GM19240 (cell line): ENCODE data around the gene RASEF.

Experiments used
- DNase-seq: peaks from one replicate; pipeline ENCODE4 v3.0.0; 2011; ENCODE audit warnings: low spot score; ENCODE audit not compliant: insufficient read length

RASEF gene

DNA sequence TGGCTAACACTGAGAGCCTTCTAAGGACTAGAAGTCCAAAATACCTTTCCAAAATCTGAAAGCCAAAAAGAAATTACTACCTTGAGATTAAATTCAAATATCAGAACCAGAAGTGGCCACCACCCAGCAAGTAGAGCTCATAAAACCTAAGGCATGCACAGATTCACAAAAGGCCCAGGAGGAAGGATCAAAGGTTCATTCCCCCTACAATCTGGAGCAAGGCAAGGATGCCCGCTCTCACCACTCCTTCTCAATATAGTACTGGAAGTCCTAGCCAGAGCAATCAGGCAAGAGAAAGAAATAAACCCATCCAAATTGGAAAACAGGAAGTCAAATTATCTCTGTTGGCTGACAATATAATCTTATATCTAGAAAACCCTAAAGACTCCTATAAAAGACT, 6.0 kb downstream of the RASEF start:
- DNase-seq: no peak

- DNase-seq: no peak
Measured at GRCh38 chr9:83056174-83056573, 6.8 kb downstream of the RASEF start.

GRCh38 chr9:83047839-83048775, 14.8 kb downstream of the RASEF start:
- DNase-seq: no peak

- DNase-seq: no peak
Measured at GRCh38 chr9:83043597-83043996, 19.3 kb downstream of the RASEF start.

DNA sequence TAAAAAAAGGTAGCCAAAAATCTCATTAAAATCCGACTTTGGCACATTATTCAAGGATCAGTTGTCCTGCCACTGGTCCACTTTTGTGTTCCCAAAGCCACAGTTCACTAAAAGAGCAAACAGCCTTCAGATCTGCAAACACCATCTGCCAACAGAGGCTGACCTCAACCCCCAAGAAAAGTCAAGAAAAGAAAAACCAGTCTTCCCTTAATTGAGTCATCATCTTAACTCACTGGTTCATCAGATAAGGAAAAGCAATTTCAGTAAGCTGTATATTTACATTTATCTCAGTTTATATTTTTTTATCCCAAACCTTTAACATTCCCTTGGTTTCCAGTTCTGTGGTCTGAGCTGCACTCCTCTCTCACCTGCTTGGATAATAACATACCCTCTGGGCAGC, 21.2 kb downstream of the RASEF start:
- DNase-seq: no peak

DNA sequence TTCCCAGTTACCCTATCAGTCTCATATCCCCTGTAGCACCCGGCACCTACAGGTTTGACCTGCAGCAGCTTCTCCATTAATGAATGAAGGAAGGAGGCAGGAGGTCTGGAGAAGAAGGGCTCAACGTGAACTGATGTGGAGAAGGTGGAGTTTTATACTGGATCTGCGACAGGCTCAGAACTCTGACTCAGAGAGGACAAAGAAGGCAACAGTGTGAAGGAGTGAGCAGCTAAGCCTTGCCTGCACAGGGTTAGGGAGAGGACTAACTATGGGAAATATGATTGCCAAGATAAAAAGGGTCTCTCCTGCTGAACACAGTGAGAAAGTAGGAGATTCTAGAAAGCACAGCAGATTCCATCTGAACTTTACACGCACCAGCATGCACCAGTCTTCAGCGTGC, 23.6 kb downstream of the RASEF start:
- no peak for DNase-seq

GRCh38 chr9:83036043-83036442, 26.9 kb downstream of the RASEF start:
- DNase-seq: no peak

- DNase-seq: no peak
Measured at GRCh38 chr9:83035143-83035542, 27.8 kb downstream of the RASEF start.

- DNase-seq: no peak
Measured at GRCh38 chr9:83034587-83034986, 28.4 kb downstream of the RASEF start.

DNA sequence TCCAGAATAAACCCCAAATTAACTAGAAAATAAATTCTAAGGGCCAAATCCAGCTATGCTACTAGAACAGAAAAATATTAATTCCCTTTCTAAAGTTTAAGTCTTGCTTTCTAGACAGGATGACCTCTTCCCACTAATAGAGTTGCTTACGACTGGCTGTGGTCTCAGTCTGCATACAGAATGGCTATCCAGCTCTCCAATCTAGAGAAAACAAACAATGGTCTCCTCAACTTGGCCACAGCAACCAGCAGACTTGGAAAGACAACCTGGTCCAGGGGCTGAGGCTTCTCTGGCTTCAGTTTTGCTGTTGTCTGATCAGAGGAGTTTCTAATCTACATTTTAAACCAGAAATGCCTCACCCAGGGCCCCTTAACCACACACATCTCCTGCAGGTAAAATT, 28.9 kb downstream of the RASEF start:
- no peak for DNase-seq

DNA sequence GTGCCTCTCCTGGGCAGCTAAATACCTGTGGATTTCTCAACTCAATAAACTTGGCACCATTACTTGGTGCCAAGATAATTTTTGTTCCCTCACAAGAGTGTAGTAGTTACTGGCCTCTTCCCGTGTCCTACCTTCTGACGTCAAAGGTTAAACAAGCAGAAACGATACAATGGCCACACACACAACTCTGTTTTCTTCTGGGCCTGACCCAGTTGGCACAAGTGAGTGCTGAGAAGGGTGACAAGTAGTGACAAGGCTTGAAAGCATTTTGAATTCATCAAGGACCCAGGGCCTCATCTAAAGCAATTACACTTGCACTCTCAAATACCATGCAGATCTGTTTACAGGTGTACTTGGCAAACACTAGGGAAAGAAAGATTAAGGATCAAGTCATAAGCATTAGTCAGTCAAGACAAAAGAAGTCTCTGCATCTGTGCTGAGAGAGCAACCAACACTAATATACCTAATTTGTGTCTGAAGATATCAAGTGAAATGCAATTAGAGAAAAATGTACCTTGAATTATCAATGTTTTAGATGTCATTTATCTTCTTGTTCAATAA, 30.8 kb downstream of the RASEF start:
- DNase-seq: no peak

DNA sequence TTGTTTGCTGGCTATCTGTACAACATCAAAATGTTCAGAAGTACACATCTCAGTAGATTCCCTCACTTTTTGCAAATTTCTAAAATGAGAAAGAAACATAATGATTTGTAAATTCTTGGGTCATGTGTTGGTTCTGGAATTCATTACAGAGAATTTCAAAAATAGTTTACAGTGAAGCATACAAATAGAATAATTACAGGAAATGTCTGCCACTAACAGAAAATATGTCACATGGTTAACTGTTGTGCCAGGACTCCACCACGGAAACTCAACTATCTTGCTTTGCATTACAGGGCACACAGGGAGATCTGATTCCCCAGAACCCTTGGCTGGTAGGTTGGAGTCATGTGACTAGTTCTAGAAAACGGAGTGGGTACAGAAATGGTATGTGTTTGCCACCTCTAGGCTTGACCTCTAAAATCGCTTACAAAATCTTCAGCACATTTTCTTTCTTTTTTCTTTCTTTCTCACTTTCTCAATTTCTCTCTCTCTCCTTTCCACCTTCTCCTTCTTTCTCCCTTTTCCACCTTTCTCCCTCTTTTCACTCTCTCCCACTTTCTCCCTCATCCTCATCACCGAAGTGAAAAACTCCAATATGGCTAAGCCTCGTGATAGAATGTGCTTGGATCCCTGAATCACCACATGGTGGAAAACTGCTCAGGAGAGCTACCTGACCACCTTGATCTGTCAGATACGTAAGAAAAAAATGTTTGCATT, 32.4 kb downstream of the RASEF start:
- no peak for DNase-seq

DNA sequence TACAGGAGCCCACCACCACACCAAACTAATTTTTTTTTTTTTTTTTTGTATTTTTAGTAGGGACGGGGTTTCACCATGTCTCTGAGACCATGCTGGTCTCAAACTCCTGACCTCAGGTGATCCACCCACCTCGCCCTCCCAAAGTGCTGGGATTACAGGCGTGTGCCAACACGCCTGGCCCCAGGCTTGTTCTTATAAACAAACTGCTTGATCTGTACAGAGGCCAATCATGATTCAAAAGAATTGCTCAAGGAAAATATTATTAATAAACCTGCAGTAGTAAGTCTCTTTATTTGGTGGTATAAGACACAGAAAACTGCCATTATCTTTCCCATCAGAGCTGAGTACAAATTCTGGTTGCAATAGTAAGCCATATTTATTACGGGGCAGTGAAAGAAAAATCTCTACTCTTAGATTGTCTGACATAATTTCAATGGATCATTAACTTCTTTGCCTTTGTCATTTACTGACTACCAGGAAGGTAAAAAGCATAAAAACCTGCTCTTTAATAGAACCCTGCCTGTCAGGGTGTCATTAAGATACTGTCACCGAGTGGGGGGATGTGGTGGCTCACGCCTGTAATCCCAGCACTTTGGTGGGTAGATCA, 33.3 kb downstream of the RASEF start:
- no peak for DNase-seq

- DNase-seq: no peak
Measured at GRCh38 chr9:83027153-83027891, 35.6 kb downstream of the RASEF start.

DNA sequence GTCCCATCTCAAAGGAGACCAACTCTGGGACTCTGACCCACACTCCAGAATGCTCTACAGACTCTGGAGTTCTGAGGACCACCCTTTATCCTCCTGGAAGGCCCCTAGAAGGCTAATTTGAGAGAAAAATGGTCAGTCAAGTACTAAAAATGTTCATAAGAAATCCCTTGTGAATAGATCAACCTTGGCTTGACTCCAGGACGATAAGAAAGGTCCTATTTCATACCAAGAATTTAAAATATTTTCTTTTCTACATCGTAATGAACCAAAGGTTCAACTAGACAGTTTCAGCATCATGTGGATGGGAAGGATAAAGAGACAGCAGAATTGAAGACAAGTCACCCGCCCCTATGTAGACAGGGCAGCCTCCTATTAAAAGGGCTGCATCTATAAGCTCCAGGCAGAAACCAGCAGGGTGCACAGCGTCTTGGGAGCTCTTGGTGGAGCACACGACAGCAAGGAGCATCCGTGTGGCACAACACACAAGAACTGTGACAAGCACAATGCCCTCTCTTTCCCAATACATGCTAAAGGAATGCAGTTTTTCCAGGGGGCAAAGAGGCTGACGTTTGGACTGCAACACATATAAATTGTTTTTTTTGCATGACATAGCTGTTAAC, 38.3 kb downstream of the RASEF start:
- no peak for DNase-seq

DNA sequence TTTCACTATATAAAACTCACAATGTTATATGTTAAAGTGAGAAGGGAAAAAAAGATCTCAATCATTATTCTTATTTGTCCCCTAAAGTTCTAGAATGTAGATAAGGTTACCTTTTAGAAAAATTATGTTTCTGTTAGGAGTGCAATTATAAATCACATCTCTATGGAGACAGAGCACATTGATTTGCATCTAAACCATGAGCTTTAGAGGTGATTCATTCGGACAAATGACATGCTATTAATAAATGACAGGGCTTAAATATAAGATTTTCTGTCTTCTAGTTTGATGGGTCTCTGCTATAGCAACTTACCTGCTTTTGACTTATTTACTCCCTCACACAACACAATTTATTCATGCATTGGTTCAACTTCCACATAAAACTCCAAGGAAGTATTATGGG, 39.8 kb downstream of the RASEF start:
- no peak for DNase-seq

DNA sequence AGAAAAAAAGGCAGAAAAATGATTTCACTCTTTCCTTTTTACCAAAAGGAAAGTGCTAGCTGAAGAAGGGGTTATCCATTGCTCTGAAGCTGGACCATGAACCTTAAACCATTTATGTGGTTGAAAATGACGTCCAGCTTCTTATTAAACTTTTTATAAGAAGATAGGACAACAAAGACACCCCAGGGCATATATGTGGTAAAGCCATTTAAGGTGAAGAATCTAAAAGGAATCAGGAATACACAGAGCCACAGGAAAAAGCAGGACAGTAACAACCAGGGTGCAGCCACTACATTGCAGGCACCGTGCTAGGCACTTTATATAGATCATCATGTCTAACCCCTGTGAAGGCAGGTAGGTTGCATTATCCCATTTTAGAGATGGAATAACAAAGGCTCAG, 42.1 kb downstream of the RASEF start:
- no peak for DNase-seq

- DNase-seq: no peak
Measured at GRCh38 chr9:83020327-83020726, 42.6 kb downstream of the RASEF start.

DNA sequence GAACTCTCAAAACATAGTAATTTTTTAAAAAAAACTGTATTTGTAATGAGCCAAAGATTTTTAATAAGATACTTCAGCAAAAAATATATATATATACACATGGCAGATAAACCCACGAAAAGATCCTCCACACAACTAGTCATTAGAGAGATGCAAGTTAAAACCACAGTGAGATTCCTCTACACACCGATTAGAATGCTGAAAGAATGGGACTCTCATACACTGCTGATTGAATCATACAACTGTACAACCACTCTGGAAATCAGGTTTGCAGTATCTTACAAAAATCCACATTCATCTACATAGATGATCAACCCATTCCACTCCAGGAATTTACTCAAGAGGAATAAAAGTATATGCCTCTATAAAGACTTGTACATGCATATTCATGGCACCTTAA, 43.7 kb downstream of the RASEF start:
- DNase-seq: no peak

- no peak for DNase-seq
Measured at GRCh38 chr9:83015897-83016296, 47.0 kb downstream of the RASEF start.
